HG02759 (cell line): ENCODE data around the gene MRPL54.
"Not testable (repeated sequence)": the region's sequence is repeated elsewhere in the genome, so short reads cannot be mapped to it uniquely, and the experiment has no call there.

Experiments
- ATAC-seq: cut with Tn5 transposase; IDR thresholded peaks from one replicate; pipeline ENCODE4 v1.9.1; 2021; ENCODE audit warnings: mild to moderate bottlenecking, moderate library complexity; ENCODE audit not compliant: unreplicated experiment

Gene MRPL54

DNA sequence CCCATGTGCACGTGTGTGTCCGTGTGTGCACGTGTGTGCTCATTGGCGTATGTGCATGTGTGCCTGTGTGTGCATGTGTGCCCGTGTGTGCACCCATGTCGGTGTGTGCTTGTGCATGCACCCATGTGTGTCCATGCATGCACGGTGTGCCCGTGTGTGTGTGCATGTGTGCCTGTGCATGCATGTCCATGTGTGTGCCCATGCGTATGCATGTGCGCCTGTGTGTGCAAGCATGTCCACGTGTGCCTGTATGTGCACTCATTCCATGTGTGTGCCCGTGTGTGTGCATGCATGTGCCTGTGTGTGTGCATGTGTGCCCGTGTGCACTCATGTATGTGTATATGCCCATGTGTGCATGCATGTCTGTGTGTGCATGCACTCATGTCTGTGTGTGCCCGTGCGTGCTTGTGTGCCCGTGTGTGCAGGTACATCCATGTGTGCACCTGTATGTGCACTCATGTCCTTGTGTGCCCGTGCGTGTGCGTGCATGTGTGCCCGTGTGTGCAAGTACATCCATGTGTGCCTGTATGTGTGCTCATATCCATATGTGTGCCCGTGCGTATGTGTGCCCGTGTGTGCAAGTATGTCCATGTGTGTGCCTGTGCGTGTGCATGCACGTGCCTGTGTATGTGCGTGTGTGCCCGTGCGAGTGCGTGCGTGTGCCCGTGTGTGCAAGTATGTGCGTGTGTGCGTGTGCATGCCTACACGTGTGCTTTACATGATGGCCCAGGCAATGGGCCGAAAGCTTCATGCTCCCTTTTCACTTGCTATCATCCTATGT lies 45.3 kb downstream of the MRPL54 start:
- no peak for ATAC-seq

DNA sequence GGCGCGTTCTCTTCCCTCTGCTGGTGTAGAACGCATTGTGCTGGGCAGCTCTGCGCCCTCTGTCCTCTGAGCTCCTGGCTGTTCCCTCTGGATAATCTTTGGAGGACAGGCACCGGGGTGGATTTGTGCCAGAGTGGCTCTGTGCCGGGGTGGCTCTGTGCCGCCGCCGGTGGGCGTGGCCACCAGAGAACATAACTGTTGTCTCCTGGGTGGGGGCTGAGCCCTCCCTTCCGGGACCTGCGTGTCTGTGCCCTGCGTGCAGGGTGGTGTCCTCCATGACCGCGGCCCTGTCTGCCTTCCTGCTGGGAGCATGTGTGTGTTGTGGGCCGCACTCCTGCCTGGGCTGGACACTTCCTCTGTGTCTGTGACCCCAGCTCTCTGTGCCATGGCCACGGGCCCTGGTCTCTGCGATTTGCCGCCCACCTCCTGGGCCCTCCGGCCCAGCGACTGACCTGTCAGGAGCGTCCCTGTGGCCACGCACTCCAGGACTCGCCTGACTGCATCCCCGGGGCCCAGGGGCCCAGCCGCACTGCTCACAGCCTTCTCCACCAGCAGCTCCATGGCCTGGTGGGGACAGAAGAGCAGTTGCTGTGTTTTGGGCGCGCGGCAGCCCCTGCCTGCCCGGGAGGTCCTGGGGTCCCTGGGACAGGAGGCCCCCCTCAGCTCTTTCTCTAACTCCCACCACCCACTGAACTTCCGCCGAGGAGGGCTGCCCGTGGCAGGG lies 46.1 kb downstream of the MRPL54 start:
- no peak for ATAC-seq

DNA sequence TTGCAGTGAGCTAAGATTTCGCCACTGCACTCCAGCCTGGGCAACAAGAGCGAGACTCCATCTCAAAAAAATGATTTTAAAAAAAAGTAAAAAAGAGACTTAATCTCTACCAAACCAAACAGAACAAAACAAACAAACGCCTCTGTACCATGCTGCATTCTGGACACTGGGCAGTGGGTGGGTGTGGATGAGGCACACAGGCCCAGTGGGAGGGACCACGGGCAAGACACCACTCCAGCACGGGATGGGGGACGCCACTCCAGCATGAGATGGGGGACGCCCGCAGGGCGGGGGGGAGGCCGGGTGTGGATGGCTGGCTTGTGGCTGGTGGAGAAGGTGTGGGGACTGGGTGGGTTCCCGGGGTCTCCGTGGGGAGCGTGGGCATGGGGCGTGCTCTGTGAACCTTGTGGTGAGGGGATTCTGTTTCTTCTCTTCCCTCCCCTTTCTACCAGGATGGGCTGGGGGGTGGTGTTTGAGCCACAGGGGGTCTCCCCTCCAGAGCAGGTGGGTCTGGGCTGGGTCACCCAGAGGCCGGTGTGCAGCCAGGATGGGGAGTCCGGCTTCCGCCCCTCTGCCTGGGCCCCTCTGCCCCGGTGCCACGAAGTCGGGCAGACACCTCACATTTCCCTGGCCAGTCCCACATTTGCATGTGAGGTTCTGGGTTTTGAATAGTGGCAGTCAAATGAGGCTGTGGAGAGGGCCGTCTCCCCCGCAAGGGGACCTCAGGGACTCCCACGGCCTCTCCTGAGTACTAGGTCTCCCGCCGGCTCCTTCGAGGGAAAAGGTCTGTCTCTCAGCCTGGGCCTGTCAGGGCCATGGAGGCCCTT lies 47.6 kb downstream of the MRPL54 start:
- ATAC-seq = no peak

DNA sequence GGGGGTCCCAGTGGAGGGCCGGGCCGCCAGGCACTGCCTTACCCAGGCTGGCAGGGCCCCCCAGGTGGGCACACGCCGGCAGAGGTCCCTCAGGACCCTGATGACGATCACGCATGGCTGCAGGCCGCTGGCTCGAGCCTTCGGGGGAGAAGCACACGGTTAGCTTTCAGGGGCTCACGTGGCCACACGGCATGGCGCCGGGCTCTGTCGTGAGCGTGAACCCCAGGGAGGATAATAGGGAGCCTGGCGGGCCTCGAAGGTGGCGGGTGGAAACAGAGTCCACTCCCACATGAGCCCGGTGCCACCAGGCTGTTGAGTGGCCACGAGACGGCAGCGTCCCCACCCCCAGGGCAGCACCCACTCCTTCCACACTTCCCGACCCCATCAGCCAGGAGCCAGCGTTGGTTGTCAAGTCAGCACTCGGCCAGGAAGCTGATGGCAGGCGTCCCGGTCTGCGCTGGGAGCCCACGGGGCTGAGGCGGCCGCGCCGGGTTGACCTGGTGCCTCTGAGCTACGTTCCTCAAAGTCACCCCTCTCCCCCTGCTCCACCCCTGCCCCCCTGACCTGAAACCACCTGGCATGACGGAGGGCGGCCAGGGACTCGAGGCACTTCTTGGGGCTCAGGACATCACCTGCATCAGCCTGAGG lies 48.4 kb downstream of the MRPL54 start:
- ATAC-seq = no peak

DNA sequence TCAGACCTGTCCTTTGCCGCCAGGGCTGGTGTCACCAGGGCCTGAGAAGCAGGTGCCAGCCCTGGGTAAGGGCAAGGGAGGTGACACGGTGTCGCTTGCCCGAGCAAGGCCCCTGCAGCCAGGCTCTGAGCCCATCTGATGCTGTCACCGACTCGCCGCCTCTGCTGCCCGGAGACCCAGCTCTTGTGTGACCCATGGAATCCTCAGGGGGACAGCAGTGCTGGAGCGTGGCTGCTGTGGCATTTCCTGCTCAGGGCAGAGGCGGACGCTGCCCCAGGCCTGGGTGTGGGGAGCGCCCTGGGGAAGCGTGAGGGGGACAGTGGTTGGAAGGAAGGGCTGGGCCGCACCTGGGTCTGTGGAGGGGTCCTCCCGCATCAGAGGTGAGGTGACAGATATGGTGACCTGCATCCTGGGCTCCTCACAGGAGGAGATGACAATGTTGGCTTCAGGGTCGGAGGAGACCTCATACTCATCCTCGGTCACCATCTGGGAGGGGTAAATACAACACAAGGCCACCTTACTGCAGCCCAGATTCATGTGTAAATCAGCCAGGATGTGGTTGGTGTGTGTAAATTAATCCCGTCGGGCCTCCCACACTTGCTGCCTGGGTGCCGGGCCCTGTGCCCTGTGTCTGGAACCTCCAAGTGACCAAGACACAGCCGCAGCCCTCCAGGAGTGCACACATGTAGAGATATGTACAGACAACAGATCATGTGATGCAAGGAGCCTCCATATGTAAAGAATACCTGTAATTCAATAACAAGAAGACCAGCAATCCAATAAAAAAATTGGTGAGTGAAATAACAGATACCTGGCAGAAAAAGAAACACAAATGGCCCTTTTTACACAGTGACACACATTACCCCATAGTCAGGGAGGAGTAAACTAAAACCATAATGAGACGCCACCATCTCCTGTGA lies 51.3 kb downstream of the MRPL54 start:
- ATAC-seq = no peak

DNA sequence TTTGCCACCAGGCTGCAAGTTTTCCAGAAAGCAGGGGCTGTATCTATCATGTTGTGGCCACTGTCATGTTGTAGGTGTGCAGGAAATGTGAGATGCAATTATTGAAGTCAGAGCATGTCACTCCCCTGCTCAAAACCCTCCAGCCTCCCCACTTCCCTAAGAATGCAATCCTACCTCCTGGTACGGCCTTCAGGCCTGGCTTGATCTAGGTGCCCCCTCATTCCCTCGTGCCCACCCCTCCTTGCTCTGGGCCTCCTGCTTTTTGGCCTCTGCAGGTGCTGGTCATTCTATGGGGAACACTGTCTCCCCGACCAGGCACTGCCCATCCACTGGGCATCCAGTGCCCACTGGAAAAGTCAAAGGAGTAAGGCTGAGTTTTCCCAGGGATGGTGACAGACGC lies 52.2 kb downstream of the MRPL54 start:
- ATAC-seq = no peak

DNA sequence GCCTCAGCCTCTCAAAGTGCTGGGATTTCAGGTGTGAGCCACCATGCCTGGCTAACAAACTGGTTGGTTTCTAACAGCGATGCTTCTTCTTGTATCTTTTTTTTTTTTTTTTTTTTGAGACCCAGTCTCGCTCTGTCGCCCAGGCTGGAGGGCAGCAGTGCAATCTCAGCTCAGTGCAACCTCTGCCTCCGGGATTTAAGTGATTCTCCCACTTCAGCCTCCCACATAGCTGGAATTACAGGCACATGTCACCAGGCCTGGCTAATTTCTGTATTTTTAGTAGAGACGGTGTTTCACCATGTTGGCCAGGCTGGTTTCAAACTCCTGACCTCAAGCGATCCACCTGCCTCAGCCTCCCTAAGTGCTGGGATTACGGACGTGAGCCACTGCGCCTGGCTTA lies 53.7 kb downstream of the MRPL54 start:
- not testable (repeated sequence) for ATAC-seq

DNA sequence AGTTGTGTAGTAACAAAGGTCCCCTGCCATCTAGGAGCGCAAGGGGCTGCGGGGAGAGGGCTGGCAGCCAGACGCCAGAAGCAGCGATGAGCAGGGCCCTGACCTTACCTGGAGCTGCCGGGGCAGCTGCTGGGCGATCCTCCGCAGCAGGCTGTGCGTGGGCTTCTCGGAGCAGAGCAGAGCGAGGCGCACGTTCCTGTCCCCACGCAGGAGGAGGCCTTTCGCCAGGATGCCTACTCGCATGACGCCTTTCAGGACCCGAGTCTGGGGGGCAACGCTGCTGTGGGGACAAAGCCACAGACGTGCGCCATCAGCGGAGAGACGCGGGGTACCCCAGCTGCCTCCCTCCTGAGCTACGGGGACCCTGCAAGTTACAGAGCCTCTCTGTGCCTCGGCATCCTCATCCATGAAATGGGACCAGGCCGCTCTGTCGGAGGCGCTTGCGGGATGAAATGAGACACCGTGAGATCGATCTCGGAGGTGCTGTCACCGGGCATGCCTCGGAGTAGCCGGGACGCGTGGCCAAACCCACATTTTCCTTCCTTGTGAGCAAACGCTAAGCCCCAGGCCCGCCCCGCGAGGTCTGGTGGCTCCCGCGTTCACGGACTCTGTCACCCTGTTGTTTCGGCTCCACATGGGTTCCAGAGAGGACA lies 54.2 kb downstream of the MRPL54 start:
- ATAC-seq = no peak
